Measurements from ENCODE around the gene SV2B.

GRCh38 chr15:91304786-91305185, 204.7 kb downstream of the SV2B start:
- TF ChIP-seq, protein P1, sequence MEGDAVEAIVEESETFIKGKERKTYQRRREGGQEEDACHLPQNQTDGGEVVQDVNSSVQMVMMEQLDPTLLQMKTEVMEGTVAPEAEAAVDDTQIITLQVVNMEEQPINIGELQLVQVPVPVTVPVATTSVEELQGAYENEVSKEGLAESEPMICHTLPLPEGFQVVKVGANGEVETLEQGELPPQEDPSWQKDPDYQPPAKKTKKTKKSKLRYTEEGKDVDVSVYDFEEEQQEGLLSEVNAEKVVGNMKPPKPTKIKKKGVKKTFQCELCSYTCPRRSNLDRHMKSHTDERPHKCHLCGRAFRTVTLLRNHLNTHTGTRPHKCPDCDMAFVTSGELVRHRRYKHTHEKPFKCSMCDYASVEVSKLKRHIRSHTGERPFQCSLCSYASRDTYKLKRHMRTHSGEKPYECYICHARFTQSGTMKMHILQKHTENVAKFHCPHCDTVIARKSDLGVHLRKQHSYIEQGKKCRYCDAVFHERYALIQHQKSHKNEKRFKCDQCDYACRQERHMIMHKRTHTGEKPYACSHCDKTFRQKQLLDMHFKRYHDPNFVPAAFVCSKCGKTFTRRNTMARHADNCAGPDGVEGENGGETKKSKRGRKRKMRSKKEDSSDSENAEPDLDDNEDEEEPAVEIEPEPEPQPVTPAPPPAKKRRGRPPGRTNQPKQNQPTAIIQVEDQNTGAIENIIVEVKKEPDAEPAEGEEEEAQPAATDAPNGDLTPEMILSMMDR (IDR thresholded peaks at IDR 0.05) = no peak
- no peak for TF ChIP-seq POLR2A (IDR thresholded peaks at IDR 0.05)

Measured in lower leg skin (tissue), 3 donors.